Epidermal melanocyte (primary cell): ENCODE measurements around the gene GNAT1.

Source experiments
- DNase-seq: peaks from one replicate; pipeline ENCODE4 v3.0.0; 2011; ENCODE audit warnings: low spot score; ENCODE audit not compliant: insufficient read length

GNAT1 gene

GRCh38 chr3:50190936-50191660, at the start of gene GNAT1:
TSS of gene GNAT1 (plus strand) at chr3:50191610. CDS start at chr3:50191726, 116 bp downstream.
- DNase-seq: no peak

DNA sequence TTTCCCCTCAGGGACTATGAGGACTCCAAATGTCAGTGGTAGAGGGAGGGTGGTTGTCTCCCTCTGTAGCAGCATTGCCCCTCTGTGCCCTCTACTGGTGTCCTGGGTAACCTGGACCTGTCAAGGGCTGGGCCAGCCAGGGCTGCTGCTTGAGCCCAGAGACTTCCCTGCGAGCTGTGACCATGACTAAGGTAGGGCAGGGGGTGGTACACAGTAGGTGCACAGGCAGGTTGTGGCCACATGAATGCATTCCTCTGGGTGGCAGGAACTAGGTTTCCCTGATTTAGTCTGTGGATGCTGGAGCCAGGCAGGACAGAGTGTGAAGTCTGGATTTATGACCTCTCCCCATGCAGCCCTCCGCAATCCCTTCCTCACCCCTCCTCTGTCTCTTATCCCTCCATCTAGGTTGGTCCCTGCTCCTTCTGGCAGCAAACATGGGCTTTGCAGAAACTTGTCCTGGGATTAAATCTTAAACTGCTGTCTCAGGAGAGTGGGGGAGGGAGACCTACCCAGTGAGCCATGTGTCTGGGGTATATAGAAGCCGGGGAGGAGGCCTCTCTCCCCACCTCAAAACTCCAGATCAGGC, 45.0 kb upstream of the GNAT1 start:
- no peak for DNase-seq

DNA sequence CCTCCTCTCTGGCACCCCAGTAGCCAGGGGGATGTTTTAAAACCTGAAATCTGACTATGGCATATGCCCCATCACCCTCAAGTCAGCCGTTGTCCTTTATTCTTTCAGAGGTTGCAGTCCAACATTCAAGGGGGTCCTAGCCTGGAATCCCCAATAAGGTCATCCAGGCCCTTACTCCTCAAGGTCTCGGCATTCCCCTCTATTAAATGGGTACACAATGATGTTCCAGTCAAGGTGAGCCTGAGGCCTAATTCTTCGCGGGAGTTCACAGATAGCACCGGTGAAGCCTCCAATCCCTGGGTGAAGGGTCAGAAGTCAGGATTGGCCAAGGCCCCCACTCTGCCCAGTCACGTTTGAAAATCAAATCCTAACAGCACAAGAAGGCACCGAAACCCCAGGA, 44.4 kb upstream of the GNAT1 start:
- no peak for DNase-seq

GRCh38 chr3:50147447-50147846, 44.0 kb upstream of the GNAT1 start:
- DNase-seq: no peak

GRCh38 chr3:50147861-50148260, 43.5 kb upstream of the GNAT1 start:
- no peak for DNase-seq

DNA sequence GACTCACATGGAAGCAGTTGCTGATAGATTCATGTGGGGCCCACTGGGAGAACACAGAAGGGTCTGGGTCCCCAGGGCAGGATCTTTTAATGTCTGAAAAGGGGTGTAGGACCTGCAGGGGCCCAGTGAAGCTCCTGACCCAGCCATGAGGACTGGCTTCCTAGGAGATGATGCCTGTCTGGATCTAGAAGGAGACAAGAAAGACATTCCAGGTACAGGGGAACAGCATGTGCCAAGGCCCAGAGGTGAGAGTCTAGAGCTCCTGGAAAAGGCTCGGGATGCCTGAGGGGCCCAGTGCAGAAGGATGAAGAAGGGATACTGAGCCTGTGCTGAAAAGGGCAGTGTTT, 41.0 kb upstream of the GNAT1 start:
- no peak for DNase-seq

DNA sequence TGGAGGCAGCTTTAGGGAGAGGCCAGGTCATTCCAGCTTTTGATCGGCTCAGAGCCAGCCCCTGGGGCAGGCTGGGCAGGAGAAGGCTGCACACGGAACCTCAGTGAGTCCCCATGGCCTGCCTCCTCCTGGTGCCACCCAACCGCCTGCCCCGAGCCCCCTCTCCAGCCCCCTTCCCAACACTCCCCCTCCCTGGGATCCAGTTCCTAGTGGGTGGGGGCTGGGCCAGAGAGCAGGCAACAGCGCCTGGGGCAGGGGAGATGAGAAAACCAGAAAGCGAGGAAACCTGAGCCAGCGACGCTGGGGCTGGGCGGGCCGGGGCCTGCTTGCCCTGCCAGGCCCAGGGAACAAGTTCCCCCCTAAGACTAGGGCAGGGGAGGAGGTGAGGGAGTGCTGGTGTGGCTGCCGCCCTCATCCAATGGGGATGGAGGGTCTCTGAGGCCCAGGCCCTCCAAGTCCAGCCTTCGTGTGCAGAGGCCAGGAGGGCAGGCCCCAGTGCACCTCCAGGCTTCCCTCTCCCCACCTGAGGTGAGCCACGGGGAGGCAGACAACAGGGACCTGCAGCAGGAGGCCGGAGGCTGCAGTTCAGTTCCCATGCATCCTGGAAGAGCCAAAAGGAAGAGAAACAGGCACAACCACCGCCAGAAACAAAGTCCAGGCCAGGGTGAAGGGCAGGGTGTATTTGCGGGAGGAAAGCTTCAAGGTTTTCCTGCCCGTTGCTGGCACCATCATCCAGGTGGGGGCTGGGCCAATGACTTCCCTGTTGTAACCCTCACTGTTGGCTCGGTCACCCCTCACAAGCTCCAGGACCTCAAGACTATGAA, 40.3 kb upstream of the GNAT1 start:
- no peak for DNase-seq

GRCh38 chr3:50151728-50152127, 39.7 kb upstream of the GNAT1 start:
- DNase-seq: no peak

DNA sequence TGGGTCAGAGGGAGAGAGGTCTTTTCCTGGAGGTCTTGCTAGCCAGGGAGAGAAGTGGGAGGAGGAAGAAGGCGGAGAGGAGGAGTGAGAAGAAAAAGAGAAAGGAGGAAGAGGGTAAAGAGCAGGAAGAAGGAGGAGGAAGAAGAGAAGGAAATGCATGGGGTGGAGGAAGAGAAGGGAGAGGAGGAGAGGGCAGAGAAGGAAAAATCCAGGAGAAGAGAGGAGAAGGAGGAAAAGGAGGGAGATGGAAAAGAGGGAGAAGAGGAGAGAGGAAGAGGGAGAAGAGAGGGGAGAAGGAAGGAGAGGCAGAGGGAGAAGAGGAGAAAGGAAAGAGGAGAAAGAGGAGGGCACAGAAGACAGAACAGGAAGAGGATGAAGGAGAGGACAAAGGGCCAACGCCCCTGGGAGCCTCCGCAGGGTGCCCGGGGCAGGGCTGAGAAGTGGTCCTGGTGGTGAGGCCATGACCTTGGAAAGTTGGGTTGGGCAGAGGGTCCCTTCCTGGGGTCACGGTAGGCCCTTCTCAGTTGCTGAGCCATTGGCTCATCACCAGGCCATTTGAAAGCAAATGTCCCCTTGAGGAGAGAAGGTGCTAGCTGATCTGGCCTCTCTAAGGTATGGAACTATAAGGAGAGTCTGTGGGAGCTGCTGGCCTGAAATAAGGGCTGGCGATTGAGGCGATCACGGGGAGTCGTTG, 37.5 kb upstream of the GNAT1 start:
- no peak for DNase-seq

GRCh38 chr3:50154476-50154839, 37.0 kb upstream of the GNAT1 start:
- no peak for DNase-seq

- DNase-seq: peak; percentile 82
Measured at GRCh38 chr3:50154840-50155490, 36.4 kb upstream of the GNAT1 start, which contains the start of gene SEMA3F. TSS of gene SEMA3F (plus strand) at chr3:50155324. CDS start at chr3:50159623, 4,299 bp downstream.

DNA sequence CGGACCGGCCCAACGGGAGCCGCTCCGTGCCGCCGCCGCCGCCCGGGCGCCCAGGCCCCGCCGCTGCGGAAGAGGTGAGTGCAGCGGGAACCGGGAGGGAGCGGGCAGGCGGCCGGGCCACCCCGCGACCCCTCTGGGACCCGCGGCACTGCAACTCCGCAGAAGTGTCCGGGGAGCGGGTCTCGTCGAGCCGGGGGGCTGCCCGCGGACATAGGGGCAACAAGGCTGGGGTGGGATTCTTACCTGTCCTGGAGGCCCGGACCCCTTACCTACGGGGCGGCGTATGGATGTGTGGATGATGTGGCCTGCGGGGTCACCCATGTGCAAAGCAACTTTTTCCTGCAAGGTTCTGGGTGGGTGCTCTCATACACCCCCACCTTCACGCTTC, 35.9 kb upstream of the GNAT1 start:
- DNase-seq: no peak

- no peak for DNase-seq
Measured at GRCh38 chr3:50155891-50156290, 35.5 kb upstream of the GNAT1 start.

GRCh38 chr3:50156549-50157493, 34.6 kb upstream of the GNAT1 start:
- DNase-seq: no peak

GRCh38 chr3:50157827-50158529, 33.4 kb upstream of the GNAT1 start:
- DNase-seq: no peak

- no peak for DNase-seq
Measured at GRCh38 chr3:50158530-50159146, 32.8 kb upstream of the GNAT1 start.

DNA sequence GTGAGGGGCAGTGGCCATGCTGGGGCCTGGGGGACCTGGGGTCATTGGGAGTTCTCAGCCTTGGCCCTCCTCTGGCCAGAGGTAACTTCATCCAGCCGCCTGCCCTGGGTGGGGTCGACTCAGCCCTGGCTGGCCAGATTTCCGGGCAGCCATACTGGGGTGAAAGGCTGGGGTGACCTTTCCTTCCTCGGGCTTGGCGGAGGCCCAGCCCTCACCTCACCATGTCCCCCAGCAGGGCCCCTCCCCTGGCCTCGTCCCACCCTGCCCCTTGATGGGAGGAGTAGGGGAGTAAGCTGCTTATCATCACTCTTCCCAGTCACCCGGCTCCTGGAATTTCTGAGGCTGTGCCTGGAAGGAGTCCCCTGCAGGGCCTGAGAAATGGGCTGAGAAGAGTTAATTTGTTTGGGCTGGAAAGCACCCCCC, 30.8 kb upstream of the GNAT1 start:
- no peak for DNase-seq

- no peak for DNase-seq
Measured at GRCh38 chr3:50161320-50161719, 30.1 kb upstream of the GNAT1 start.
